HepG2 (cell line): ENCODE data around the gene SS18L1. TPM values are rescaled to one million over a fixed set of nuclear protein-coding genes. Genes with fewer than 3 reads are reported as not detected.

Source experiments
- ASH2L ChIP-seq: fragments of 300-600, 200-600 bp; sonication (generic); IDR thresholded peaks from 2 replicates; pipeline ENCODE4 v1.7.0; 2017; ENCODE audit warnings: low read depth, mild to moderate bottlenecking, moderate library complexity, mixed read lengths, low read length; ENCODE audit not compliant: insufficient read length
- CEBPZ ChIP-seq: IDR thresholded peaks from 2 replicates; pipeline ENCODE4 v1.6.1; 2012; ENCODE audit warnings: low read length, improper control_type of control experiment
- CSRNP2 ChIP-seq: sonication (generic); formaldehyde crosslinking; conservative IDR thresholded peaks from 2 replicates; pipeline ENCODE4 v1.8.0; 2022; ENCODE audit warnings: low read depth, missing genetic modification reagents
- HNRNPH1 ChIP-seq: fragments of 200-400 bp; formaldehyde crosslinking; optimal IDR thresholded peaks from 2 replicates; pipeline ENCODE3; 2017; ENCODE audit warnings: mild to moderate bottlenecking, low read depth, low read length
- JUNB ChIP-seq: sonication (generic); formaldehyde crosslinking; IDR thresholded peaks from 2 replicates; pipeline ENCODE4 v1.8.0; 2022; ENCODE audit warnings: missing genetic modification reagents, mild to moderate bottlenecking, borderline replicate concordance
- KAT2B ChIP-seq: fragments of 150-350 bp; IDR thresholded peaks from 2 replicates; pipeline ENCODE4 v1.6.1; 2014; ENCODE audit warnings: low read depth, low read length, borderline replicate concordance
- KMT2B ChIP-seq: IDR thresholded peaks from 2 replicates; pipeline ENCODE4 v1.6.1; 2016; ENCODE audit warnings: missing genetic modification reagents, missing compliant biosample characterization
- NBN ChIP-seq: fragments of 450-650 bp; conservative IDR thresholded peaks from 2 replicates; pipeline ENCODE4 v1.6.1; 2017
- RCOR2 ChIP-seq: IDR thresholded peaks from 2 replicates; pipeline ENCODE4 v1.6.1; 2016; ENCODE audit warnings: missing biosample characterization, missing genetic modification reagents
- STAG1 ChIP-seq: sonication (generic); formaldehyde crosslinking; IDR thresholded peaks from 2 replicates; pipeline ENCODE4 v1.4.0; 2020; ENCODE audit warnings: missing genetic modification reagents
- TBL1XR1 ChIP-seq: fragments of 150-350 bp; IDR thresholded peaks from 2 replicates; pipeline ENCODE4 v1.6.1; 2014; ENCODE audit warnings: borderline replicate concordance, low read length; ENCODE audit not compliant: partially characterized antibody
- ZFP36L2 ChIP-seq: sonication (generic); formaldehyde crosslinking; IDR thresholded peaks from 2 replicates; pipeline ENCODE4 v1.4.0; 2020; ENCODE audit warnings: missing genetic modification reagents
- ZMAT3 ChIP-seq: sonication (generic); formaldehyde crosslinking; conservative IDR thresholded peaks from 2 replicates; pipeline ENCODE4 v1.7.0; 2021; ENCODE audit warnings: missing genetic modification reagents
- ZNF205 ChIP-seq: IDR thresholded peaks from 2 replicates; pipeline ENCODE4 v1.6.1; 2018; ENCODE audit warnings: missing biosample characterization, missing genetic modification reagents
- ZNF431 ChIP-seq: sonication (generic); formaldehyde crosslinking; IDR thresholded peaks from 2 replicates; pipeline ENCODE4 v1.9.0; 2022; ENCODE audit warnings: missing genetic modification reagents, low read depth, mild to moderate bottlenecking, borderline replicate concordance
- polyA plus RNA-seq, 8 experiments: library from polyadenylated mRNA; depleted of rRNA in 3 of 8; stranded (reverse) in 7 of 8; unstranded in 1 of 8; fragments of >200 nt; fragmentation: Illumina TruSeq in 4 of 8; extraction: Trizol in 4 of 8; gene quantifications; 2 replicates each; pipeline versions ENCODE4 v1.2.1 to v1.2.3, GENCODE V29; 2011 to 2016; ENCODE audit warnings: low read depth in 4 of 8, missing spikeins in 1 of 8, mixed read lengths in 1 of 8; ENCODE audit not compliant: insufficient read depth in 1 of 8
- total RNA-seq, 5 experiments: library from RNA; depleted of rRNA; stranded (reverse); fragments of >200 nt; fragmentation: Illumina TruSeq; extraction: Trizol; gene quantifications; 2 replicates each; pipeline ENCODE4 v1.2.3, GENCODE V29; 2016; ENCODE audit warnings: low read depth in 1 of 5
- TF ChIP-seq, protein P1 (sequence below): sonication (generic); formaldehyde crosslinking; IDR thresholded peaks from 2 replicates; pipeline ENCODE4 v1.4.0; 2020; ENCODE audit warnings: missing genetic modification reagents, borderline replicate concordance
- TF ChIP-seq, protein P2 (sequence below): sonication (generic); formaldehyde crosslinking; IDR thresholded peaks from 2 replicates; pipeline ENCODE4 v1.4.0; 2020; ENCODE audit warnings: missing genetic modification reagents
- TF ChIP-seq, protein P3 (sequence below): sonication (generic); formaldehyde crosslinking; IDR thresholded peaks from 2 replicates; pipeline ENCODE4 v1.4.0; 2020; ENCODE audit warnings: mild to moderate bottlenecking, missing genetic modification reagents

The SS18L1 gene
- total and polyA plus RNA-seq, 2 of the 13 experiments (the other 11 are each of a cell fraction or from before 2014, with no cell fraction given), result 17.8 to 27.6 TPM

- TF ChIP-seq NBN (no peak), STAG1 (CRISPR knock-in tag) (peak; percentile 46), ZMAT3 (CRISPR knock-in tag) (peak; percentile 54; the same call in 1 of the 2 replicates), ZNF205 (CRISPR knock-in tag) (no peak), KAT2B (no peak), CSRNP2 (no peak), ZNF431 (no peak), RCOR2 (no peak), ASH2L (peak; percentile 37), JUNB (CRISPR knock-in tag) (no peak), CEBPZ (no peak), TBL1XR1 (peak; percentile 71), KMT2B (CRISPR knock-in tag) (no peak), ZFP36L2 (CRISPR knock-in tag) (no peak), HNRNPH1 (peak; percentile 25)
- TF ChIP-seq, protein P1, sequence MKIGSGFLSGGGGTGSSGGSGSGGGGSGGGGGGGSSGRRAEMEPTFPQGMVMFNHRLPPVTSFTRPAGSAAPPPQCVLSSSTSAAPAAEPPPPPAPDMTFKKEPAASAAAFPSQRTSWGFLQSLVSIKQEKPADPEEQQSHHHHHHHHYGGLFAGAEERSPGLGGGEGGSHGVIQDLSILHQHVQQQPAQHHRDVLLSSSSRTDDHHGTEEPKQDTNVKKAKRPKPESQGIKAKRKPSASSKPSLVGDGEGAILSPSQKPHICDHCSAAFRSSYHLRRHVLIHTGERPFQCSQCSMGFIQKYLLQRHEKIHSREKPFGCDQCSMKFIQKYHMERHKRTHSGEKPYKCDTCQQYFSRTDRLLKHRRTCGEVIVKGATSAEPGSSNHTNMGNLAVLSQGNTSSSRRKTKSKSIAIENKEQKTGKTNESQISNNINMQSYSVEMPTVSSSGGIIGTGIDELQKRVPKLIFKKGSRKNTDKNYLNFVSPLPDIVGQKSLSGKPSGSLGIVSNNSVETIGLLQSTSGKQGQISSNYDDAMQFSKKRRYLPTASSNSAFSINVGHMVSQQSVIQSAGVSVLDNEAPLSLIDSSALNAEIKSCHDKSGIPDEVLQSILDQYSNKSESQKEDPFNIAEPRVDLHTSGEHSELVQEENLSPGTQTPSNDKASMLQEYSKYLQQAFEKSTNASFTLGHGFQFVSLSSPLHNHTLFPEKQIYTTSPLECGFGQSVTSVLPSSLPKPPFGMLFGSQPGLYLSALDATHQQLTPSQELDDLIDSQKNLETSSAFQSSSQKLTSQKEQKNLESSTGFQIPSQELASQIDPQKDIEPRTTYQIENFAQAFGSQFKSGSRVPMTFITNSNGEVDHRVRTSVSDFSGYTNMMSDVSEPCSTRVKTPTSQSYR, result no peak
- TF ChIP-seq, protein P2, sequence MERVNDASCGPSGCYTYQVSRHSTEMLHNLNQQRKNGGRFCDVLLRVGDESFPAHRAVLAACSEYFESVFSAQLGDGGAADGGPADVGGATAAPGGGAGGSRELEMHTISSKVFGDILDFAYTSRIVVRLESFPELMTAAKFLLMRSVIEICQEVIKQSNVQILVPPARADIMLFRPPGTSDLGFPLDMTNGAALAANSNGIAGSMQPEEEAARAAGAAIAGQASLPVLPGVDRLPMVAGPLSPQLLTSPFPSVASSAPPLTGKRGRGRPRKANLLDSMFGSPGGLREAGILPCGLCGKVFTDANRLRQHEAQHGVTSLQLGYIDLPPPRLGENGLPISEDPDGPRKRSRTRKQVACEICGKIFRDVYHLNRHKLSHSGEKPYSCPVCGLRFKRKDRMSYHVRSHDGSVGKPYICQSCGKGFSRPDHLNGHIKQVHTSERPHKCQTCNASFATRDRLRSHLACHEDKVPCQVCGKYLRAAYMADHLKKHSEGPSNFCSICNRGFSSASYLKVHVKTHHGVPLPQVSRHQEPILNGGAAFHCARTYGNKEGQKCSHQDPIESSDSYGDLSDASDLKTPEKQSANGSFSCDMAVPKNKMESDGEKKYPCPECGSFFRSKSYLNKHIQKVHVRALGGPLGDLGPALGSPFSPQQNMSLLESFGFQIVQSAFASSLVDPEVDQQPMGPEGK (CRISPR knock-in tag), result peak; percentile 64; the same call in 1 of the 2 replicates
- TF ChIP-seq, protein P3, sequence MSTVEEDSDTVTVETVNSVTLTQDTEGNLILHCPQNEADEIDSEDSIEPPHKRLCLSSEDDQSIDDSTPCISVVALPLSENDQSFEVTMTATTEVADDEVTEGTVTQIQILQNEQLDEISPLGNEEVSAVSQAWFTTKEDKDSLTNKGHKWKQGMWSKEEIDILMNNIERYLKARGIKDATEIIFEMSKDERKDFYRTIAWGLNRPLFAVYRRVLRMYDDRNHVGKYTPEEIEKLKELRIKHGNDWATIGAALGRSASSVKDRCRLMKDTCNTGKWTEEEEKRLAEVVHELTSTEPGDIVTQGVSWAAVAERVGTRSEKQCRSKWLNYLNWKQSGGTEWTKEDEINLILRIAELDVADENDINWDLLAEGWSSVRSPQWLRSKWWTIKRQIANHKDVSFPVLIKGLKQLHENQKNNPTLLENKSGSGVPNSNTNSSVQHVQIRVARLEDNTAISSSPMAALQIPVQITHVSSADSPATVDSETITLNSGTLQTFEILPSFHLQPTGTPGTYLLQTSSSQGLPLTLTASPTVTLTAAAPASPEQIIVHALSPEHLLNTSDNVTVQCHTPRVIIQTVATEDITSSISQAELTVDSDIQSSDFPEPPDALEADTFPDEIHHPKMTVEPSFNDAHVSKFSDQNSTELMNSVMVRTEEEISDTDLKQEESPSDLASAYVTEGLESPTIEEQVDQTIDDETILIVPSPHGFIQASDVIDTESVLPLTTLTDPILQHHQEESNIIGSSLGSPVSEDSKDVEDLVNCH, result no peak
These were observed 8.8 kb upstream of the SS18L1 start (continued) for GRCh38 chr20:62134735-62135231.
